NCI-H510A treated with DMSO at 0.1 percent for 48 hours (cell line): Measurements from ENCODE around the gene C12orf50.
"Not testable (repeated sequence)": the region's sequence is repeated elsewhere in the genome, so short reads cannot be mapped to it uniquely, and the experiment has no call there.

ENCODE experiments used
- DNase-seq: peaks from one replicate; lab custom pipeline; 2025; lab: John Stamatoyannopoulos, UW

The C12orf50 gene, protein sequence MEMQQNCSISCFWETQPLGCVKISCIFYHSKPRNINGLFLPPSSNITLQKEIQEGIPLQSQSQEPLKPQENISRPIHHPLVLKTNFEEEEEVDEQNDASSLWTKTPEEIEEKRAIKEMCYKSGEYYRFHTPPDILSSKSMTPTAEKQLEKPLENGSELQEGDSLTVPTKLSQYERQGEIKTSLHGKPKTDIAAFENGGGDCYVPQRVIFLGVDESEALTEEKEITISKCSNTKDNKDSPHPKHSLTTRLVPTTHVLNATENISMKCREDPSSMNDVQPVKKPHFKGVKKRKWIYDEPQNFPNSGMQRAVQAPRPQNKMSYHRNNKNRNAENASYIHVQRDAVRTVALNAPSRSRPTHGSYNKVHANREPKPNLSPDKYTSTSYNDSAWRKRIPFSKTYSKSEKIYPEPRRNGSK

DNA sequence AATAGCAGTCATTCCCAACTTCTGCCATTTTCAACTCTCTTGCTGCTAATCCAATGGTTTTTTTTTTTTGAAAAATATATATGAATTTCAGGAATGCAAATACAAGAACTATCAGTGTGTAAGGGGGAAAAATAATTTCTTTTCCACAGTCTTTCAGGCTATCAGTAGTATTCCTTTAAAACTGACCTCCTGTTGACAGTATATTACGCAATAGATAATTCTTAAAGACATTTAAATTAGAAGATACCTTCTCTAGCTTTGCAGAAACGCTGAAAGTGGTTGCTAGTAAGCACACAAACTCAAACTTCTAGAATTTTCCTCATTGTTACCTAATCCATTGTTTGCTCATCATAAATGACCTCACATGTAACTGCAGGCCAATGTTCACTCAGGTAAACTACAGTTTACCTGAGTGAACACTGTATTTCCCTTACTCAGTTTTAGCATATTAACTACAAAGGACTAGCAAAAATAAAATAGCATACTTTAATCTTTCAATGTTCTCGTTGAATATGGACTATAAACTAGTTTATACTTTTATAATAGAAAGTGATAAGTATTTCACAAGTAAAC lies at the start of gene C12orf50:
Gene C12orf50, minus strand, starts transcription at position 309 of the 573 bp plus-strand sequence. CDS start 2,439 bp downstream, outside the sequence.
- no peak for DNase-seq

DNA sequence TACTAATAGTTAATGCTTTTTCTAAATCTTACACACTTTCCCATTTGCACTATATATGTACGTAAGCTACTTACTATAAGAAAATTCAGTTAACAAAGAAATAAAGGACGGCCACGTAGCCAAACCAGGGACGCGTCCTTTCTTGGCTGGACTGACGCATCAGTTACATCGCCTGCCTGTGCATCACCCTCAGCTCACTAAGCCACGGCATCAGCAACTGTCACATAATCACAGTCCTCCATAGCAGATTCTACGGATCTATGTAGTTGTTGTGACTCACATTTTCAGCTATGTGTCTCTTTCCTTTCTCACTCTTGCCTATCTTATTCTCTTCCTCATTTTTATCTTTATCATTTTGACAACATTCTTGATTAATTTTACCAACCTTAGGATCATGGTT lies 38.1 kb upstream of the C12orf50 start:
- no peak for DNase-seq

GRCh38 chr12:88063375-88063774 lies 34.2 kb upstream of the C12orf50 start:
- DNase-seq = no peak

DNA sequence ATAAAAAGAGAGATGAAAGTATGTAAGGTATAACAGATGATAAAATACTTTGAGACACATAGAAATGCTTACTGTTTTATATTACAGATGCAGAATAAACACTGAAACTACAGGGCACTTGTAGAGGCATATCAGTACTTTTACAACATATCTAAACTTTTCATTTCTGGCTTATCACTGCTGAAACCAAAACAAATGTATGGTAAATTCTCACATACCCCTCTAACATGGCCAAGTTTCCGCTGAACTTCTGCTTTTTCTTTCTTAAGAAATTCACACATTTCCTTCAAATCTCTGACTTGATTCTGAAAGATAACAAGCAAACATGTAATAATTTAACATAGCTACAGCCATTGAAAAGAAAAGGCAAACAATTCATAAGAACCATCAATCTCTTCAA lies 33.3 kb upstream of the C12orf50 start:
- no peak for DNase-seq

GRCh38 chr12:88058719-88059077 lies 29.5 kb upstream of the C12orf50 start:
- DNase-seq = no peak

DNA sequence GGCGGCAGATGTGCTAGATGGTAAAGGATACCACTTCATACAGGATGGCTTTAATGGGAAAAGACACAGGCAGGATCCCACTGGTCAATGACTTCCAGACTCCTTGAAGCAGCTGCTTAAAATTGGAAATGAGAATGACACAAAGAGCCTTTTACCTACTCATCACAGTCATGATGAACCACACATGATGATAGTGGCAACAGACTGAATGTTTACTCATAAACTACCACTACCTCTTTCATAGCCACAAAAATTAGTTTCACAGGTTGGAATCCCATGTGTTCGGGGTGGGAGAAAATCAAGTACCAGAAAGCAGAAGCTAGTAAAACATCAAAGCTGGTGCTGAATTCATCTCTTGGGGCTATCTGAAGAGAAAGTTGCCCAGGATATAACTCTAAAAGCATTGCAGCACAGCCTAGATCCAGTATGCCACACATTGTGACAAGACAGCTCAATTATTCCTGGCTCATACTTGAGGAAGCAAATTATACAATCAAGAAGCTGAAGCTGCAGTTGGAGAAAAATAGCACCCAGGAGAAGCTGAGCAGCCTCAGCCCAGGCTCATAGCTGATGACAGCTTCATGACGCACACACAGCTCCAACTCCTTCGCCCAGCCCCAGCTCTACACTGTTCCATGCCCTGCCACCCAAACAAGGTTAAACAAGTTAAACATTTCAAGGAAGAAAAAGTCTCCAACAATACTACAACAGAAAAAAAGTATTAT lies 29.0 kb upstream of the C12orf50 start:
- DNase-seq = no peak

DNA sequence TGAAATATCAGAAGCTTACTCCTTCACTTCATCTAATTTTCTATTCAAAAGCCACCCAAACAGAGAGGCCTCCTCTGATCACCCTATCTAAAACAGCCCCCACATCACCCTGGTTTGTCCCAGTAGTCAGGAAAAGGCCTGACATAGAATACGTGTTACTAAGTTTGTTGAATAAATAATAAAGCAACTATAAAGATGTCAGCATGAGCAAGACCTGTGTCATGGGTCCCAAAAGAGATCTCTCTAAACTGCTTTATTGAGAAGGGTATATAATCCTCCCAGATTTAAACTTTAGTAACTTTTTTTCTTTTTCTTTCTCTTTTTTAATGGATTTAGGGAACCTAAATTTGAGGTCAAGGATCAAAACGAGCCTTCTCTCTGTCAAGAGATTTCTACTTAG lies 27.4 kb upstream of the C12orf50 start:
- no peak for DNase-seq

DNA sequence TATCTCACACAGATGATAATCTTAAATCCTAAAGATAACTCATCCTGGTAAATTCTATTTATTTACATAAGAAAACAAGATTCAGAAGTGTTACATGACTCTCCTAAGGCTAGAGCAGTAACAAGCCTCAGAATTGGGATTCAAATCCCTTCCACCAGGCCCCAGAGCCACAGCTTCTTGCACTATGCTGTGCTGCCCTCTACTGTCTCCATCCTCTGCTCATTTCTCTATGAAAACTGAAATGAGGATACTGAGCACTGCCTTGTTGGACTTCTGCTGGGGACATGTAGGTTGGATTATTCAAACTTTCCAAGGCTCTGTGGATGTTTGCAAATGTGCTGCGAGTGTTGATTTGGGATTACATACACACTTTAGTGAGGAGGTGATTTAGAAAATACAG lies 23.5 kb upstream of the C12orf50 start:
- DNase-seq = peak; percentile 63

GRCh38 chr12:88044035-88044434 lies 14.8 kb upstream of the C12orf50 start:
- no peak for DNase-seq

GRCh38 chr12:88037770-88038169 lies 8.6 kb upstream of the C12orf50 start:
- DNase-seq = no peak

- no peak for DNase-seq
Observed at GRCh38 chr12:88036353-88036965, 7.3 kb upstream of the C12orf50 start.

GRCh38 chr12:88035907-88036289 lies 6.7 kb upstream of the C12orf50 start:
- DNase-seq = no peak

DNA sequence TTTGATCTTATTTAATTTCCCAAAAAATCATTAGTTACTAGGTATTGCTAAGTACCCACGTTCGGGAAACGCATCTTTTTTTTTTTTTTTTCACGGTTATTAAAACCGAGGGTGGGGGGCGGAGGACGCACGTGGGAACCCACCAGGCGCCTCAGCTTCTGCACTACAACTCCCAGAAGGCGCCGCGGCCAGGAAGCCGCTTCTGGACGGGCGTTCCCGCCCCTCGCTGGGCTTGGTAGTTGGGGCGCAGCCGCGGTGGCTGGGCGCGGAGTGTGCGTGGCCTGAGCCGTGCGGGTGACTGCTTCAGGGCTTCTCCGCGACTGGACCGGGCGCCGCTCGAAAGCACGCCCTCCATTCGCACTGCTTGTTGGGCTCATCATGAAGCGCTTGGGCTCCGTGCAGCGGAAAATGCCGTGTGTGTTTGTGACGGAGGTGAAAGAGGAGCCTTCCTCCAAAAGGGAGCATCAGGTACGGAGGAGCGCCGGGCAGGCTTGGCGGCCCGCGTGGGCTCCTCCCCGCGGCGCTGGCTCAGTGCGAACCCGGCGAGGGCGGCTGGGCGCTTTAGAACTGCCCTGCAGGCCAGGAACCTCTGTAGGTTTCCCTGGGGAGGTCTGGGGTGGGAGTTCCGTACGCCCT lies 6.2 kb upstream of the C12orf50 start:
- peak; percentile 76 for DNase-seq

- not testable (repeated sequence) for DNase-seq
Observed at GRCh38 chr12:88031161-88031560, 2.0 kb upstream of the C12orf50 start.

- DNase-seq = no peak
Observed at GRCh38 chr12:88026196-88026595, 3.0 kb downstream of the C12orf50 start.

DNA sequence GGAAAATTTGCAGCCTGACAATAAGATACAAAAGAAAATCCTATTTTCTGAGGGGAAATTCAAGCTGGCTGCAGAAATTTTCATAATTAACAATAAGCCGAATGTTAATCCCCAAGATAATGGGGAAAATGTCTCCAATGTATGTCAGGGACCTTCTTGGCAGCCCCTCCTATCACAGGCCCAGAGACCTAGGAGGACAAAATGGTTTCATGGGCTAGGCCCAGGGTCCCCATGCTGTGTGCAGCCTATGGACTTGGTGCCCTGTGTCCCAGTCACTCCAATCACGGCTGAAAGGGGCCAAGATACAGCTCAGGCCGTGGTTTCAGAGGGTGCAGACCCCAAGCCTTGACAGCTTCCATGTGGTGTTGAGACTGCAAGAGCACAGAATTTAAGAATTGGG lies 11.2 kb downstream of the C12orf50 start:
- no peak for DNase-seq

DNA sequence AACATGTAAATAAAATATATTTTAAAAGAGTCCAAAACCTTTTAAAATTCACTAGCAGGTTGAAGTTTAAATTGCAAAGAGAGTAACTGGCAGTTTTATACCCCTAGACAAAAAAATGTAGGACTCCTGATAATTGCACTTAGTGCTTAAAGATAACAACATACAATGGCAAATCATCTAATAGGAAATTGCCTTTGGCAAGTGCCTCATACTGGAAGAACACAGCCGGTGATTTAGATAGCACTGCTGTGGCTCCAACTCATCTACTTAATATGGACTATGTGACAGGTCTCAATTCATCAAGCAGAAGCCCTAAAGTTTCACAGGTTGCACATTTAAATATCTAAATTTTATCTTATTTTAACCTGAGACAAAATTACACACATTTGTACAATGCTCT lies 13.4 kb downstream of the C12orf50 start:
- no peak for DNase-seq

- DNase-seq = no peak
Observed at GRCh38 chr12:88011755-88012154, 17.4 kb downstream of the C12orf50 start.

DNA sequence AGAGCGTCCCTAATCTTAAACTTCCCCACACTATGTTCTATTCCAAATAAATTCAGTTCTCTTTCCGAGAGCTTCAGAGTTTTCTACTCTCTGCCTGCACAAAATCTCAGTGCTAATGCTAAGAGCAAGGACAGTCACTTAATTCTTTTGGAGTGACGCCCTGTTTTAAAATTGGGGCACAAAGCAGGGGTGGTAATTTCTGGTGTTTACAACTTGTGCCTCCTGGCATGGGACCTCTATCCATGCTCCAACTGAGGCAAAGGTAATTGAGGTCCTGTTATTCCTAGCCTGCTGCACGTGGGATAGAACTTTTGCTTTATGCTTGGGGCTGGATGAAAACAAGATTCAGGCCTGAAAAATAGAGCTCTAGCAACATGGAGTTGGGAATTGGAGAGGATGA lies 22.9 kb downstream of the C12orf50 start:
- no peak for DNase-seq

- no peak for DNase-seq
Observed at GRCh38 chr12:88001327-88001726, 27.9 kb downstream of the C12orf50 start.

- DNase-seq = peak; percentile 86
Observed at GRCh38 chr12:87995581-87996178, 33.5 kb downstream of the C12orf50 start.

GRCh38 chr12:87991483-87991882 lies 37.7 kb downstream of the C12orf50 start:
- DNase-seq = no peak
